ENCODE results near the gene RLN1. TPM values are rescaled to one million over a fixed set of nuclear protein-coding genes. Genes with fewer than 3 reads are reported as not detected.
"Not testable (repeated sequence)": the region's sequence is repeated elsewhere in the genome, so short reads cannot be mapped to it uniquely, and the experiment has no call there.

RLN1 gene
- total RNA-seq (not detected in 2 replicates), polyA plus RNA-seq (not detected in 2 replicates), polyA minus RNA-seq (ENCODE audit: low replicate concordance) (not detected in 2 replicates)
- not detected in 2 replicates for polyA plus RNA-seq (2012)

- not testable (repeated sequence) for H3K36me3 ChIP-seq (ENCODE audit: control insufficient read depth, insufficient read depth, low read length); H3K4me1 ChIP-seq (ENCODE audit: control insufficient read depth, extremely low read depth, insufficient read depth, low read length); H2AFZ ChIP-seq (ENCODE audit: low read length); DNase-seq (ENCODE audit: low read depth in 2 of 2); H3K79me2 ChIP-seq (ENCODE audit: control insufficient read depth, insufficient read depth, low read length); H3K9me3 ChIP-seq (ENCODE audit: control insufficient read depth, insufficient read depth, low read depth, low read length); H3K4me3 ChIP-seq (replicated peaks in 1 of 4; ENCODE audit: control extremely low read depth in 1 of 4, insufficient read depth in 1 of 4, low read depth in 3 of 4, low read length in 4 of 4); H4K20me1 ChIP-seq (ENCODE audit: control insufficient read depth, extremely low read depth, insufficient read depth, low read length); H3K27me3 ChIP-seq (ENCODE audit: control insufficient read depth, insufficient read depth, low read length); H3K27ac ChIP-seq (ENCODE audit: insufficient read depth, low read length); H3K9ac ChIP-seq (ENCODE audit: insufficient read depth, low read length)
- H3K4me2 ChIP-seq (ENCODE audit: extremely low read depth, insufficient read depth, low read length), result peak within 1 kb of the TSS; percentile 44
These were observed at the start of gene RLN1 for GRCh38 chr9:5338992-5339981. RLN1 (minus strand) TSS chr9:5339876; CDS start chr9:5339746, 130 bp downstream.

- no peak overlapping the region for H3K9ac ChIP-seq (ENCODE audit: insufficient read depth, low read length)
- no peaks in the 10 kb centered on the region for H3K27me3 ChIP-seq (ENCODE audit: control insufficient read depth, insufficient read depth, low read length)
- H3K27ac ChIP-seq (ENCODE audit: insufficient read depth, low read length), result no peak overlapping the region
- H3K4me2 ChIP-seq (ENCODE audit: extremely low read depth, insufficient read depth, low read length), result peak overlapping the region; percentile 41
- no peaks in the 10 kb centered on the region for H3K79me2 ChIP-seq (ENCODE audit: control insufficient read depth, insufficient read depth, low read length)
- H3K9me3 ChIP-seq (ENCODE audit: control insufficient read depth, insufficient read depth, low read depth, low read length), result no peaks in the 10 kb centered on the region
- no peaks in the 10 kb centered on the region for H3K36me3 ChIP-seq (ENCODE audit: control insufficient read depth, insufficient read depth, low read length)
- H2AFZ ChIP-seq (ENCODE audit: low read length), result no peak overlapping the region
- TF ChIP-seq CTCF (conservative IDR thresholded peaks at IDR 0.05 in 1 of 2, IDR thresholded peaks at IDR 0.05 in 1 of 2; ENCODE audit: low read depth in 1 of 2, low read length in 2 of 2) (no peak), EZH2 (IDR thresholded peaks at IDR 0.05; ENCODE audit: low read length, missing control alignments) (no peak)
- peak; percentile 78 to 92 for DNase-seq (ENCODE audit: low read depth in 2 of 2)
- no peaks in the 10 kb centered on the region for H4K20me1 ChIP-seq (ENCODE audit: control insufficient read depth, extremely low read depth, insufficient read depth, low read length)
- H3K4me3 ChIP-seq (replicated peaks in 1 of 4; ENCODE audit: control extremely low read depth in 1 of 4, insufficient read depth in 1 of 4, low read depth in 3 of 4, low read length in 4 of 4), result no peak overlapping the region
- peaks cover 7% of the 10 kb centered on the region for H3K4me1 ChIP-seq (ENCODE audit: control insufficient read depth, extremely low read depth, insufficient read depth, low read length)
These were observed 49.5 kb upstream of the RLN1 start for GRCh38 chr9:5389109-5389732.

- H3K36me3 ChIP-seq (ENCODE audit: control insufficient read depth, insufficient read depth, low read length), result no peaks in the 10 kb centered on the region
- no peaks in the 10 kb centered on the region for H3K79me2 ChIP-seq (ENCODE audit: control insufficient read depth, insufficient read depth, low read length)
- DNase-seq (ENCODE audit: low read depth in 2 of 2), result peak; percentile 29 to 57
- no peak overlapping the region for H3K4me3 ChIP-seq (replicated peaks in 1 of 4; ENCODE audit: control extremely low read depth in 1 of 4, insufficient read depth in 1 of 4, low read depth in 3 of 4, low read length in 4 of 4)
- H3K9me3 ChIP-seq (ENCODE audit: control insufficient read depth, insufficient read depth, low read depth, low read length), result no peaks in the 10 kb centered on the region
- no peaks in the 10 kb centered on the region for H4K20me1 ChIP-seq (ENCODE audit: control insufficient read depth, extremely low read depth, insufficient read depth, low read length)
- H3K4me1 ChIP-seq (ENCODE audit: control insufficient read depth, extremely low read depth, insufficient read depth, low read length), result peaks cover 7% of the 10 kb centered on the region
- no peak overlapping the region for H3K4me2 ChIP-seq (ENCODE audit: extremely low read depth, insufficient read depth, low read length)
- no peak overlapping the region for H3K27ac ChIP-seq (ENCODE audit: insufficient read depth, low read length)
- H2AFZ ChIP-seq (ENCODE audit: low read length), result no peak overlapping the region
- TF ChIP-seq CTCF (conservative IDR thresholded peaks at IDR 0.05 in 1 of 2, IDR thresholded peaks at IDR 0.05 in 1 of 2; ENCODE audit: low read depth in 1 of 2, low read length in 2 of 2) (no peak), EZH2 (IDR thresholded peaks at IDR 0.05; ENCODE audit: low read length, missing control alignments) (no peak)
- no peak overlapping the region for H3K9ac ChIP-seq (ENCODE audit: insufficient read depth, low read length)
- no peaks in the 10 kb centered on the region for H3K27me3 ChIP-seq (ENCODE audit: control insufficient read depth, insufficient read depth, low read length)
These were observed 48.5 kb upstream of the RLN1 start for GRCh38 chr9:5388026-5388819.
